IPS DF 6.9 (cell line): Measurements from ENCODE around the gene SERPINB13.
"Not testable (repeated sequence)": the region's sequence is repeated elsewhere in the genome, so short reads cannot be mapped to it uniquely, and the experiment has no call there.

ENCODE experiments used
- DNase-seq: peaks from one replicate; pipeline ENCODE4 v3.0.0-alpha.2; 2013; ENCODE audit warnings: low read depth, low spot score
- H3K27ac ChIP-seq: one replicate; pipeline ENCODE4 v1.5.1; 2013; ENCODE audit warnings: low read length, control low read depth
- H3K27me3 ChIP-seq: 2 replicates; pipeline ENCODE4 v1.6.1; 2013; ENCODE audit warnings: mild to moderate bottlenecking, low read length; ENCODE audit not compliant: control insufficient read depth, insufficient read depth
- H3K36me3 ChIP-seq: 2 replicates; pipeline ENCODE4 v1.6.1; 2013; ENCODE audit warnings: low read length; ENCODE audit not compliant: control insufficient read depth, insufficient read depth
- H3K4me1 ChIP-seq: 2 replicates; pipeline ENCODE4 v1.6.1; 2013; ENCODE audit warnings: low read length; ENCODE audit not compliant: control insufficient read depth, insufficient read depth
- H3K4me3 ChIP-seq: 2 replicates; pipeline ENCODE4 v1.5.1; 2013; ENCODE audit warnings: mild to moderate bottlenecking, low read length
- H3K9me3 ChIP-seq: 2 replicates; pipeline ENCODE4 v1.6.1; 2013; ENCODE audit warnings: low read length, inconsistent platforms; ENCODE audit not compliant: control insufficient read depth, insufficient read depth
- WGBS: extraction: QIAGEN DNeasy Blood & Tissue Kit; methylation state at CpG from one replicate; pipeline ENCODE4 v1.1.7; 2013; ENCODE audit warnings: mixed read lengths, missing lambda C conversion rate; ENCODE audit not compliant: insufficient read length, insufficient coverage; 5-methylcytosine and 5-hydroxymethylcytosine counted together

SERPINB13 gene

DNA sequence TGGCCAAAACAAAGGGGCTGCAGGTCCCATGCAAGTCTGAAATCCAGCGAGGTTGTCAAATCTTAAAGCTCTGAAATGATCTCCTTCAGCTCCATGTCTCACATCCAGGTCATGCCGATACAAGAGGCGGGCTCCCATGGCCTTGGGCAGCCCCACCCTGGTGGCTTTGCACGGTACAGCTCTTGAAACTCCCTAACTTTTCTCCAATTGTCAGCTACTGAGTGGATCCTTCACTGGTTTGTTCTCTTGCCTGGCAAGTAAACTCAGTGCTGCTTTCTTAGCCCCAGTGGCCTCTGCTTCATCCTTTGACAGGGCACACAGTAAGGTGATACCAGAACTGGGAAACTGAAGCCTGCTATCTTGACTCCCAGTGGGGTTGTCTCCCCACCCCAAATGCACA lies 26.3 kb downstream of the SERPINB13 start:
- Histone ChIP-seq H3K9me3 (no peaks in the 10 kb centered on the region), H3K4me1 (no peaks in the 10 kb centered on the region), H3K36me3 (no peaks in the 10 kb centered on the region), H3K27ac (no peak overlapping the region), H3K4me3 (no peak overlapping the region), H3K27me3 (no peaks in the 10 kb centered on the region)
- no CpG with 5 or more reads among the region's 4 CpGs for WGBS
- DNase-seq: no peak

DNA sequence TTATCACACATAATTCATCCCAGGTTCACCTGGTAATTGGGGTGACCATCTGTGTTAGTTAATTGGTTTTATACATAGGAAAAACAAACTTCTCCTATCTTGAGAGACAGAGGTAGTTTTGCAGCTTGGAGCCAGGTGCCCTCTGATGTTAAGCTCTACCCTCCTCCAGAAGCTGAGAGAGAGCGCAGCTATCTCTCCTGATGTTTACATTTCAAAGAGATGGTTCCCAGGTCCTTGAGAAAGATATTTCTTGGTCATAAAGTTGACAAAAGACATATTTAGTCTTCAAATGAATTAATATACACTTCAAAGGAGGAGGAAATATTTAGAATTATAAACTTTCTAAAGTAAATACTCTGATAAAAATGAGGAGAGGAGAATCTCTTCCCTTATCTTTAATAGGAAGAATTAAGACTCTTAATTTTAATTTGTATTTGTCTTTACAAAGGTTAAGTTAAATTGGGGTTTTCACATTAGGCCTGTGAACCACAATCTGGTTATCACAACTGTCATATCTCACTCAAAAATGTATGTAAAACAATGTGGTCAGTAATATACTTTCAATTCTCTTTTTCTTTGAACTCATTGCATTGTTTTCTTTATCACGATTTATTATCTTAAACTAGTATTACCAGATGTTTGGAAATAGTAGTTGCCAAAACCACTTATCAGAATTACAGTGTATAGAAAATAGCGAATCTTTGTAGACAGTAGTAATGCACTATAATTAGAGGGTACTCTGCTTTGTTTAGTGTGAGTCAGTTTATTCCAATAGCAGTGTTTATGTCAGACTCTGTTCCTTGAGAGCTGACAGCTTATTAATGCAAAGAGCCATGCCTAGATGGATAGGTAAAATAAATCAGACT lies 30.1 kb downstream of the SERPINB13 start:
- no peaks in the 10 kb centered on the region for H3K36me3 ChIP-seq
- no peaks in the 10 kb centered on the region for H3K27me3 ChIP-seq
- no peaks in the 10 kb centered on the region for H3K4me1 ChIP-seq
- DNase-seq: no peak
- no CpG with 5 or more reads among the region's 3 CpGs for WGBS
- no peak overlapping the region for H3K4me3 ChIP-seq
- no peak overlapping the region for H3K27ac ChIP-seq
- no peaks in the 10 kb centered on the region for H3K9me3 ChIP-seq

DNA sequence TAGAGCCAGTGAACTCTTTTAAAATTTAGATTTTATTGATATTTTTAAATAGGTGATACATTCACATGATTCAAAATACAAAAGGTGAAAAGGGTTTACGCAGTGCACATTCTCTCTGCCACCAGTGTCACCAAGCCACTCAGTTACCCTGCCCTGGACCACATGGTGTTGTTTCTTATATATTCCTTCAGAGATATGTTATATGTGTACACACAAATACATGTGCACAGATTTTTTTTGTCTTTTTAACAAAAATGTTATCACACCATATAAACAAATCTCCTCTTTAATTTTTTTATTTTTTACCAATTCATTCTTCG lies 30.7 kb downstream of the SERPINB13 start:
- Histone ChIP-seq H3K9me3 (no peaks in the 10 kb centered on the region), H3K27me3 (no peaks in the 10 kb centered on the region), H3K36me3 (no peaks in the 10 kb centered on the region), H3K27ac (no peak overlapping the region), H3K4me1 (no peaks in the 10 kb centered on the region), H3K4me3 (no peak overlapping the region)
- WGBS: 100% methylated on average over 1 of the region's 2 CpGs
- no peak for DNase-seq

DNA sequence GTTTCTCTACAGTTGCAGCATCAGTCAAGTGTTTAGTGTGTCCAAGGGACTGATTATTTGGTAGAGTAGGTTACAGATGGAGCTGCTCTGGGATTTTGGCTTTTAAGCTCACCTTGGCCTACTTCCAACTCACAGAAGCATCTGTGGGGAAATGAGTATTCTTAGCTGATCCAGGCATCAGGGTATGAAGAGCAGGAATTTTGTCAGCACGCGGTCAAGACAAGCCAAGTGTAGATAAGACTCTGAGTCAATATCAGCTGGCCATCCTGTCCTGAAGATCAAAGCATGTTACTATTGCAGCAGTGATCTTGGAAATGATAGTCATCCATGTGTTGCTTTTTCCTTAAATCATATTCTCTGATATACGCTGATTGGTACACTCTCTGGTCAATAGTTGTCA lies 32.5 kb downstream of the SERPINB13 start:
- H3K27ac ChIP-seq: no peak overlapping the region
- no CpG with 5 or more reads among the region's 3 CpGs for WGBS
- no peaks in the 10 kb centered on the region; the same call in 1 of the 2 replicates for H3K9me3 ChIP-seq

DNA sequence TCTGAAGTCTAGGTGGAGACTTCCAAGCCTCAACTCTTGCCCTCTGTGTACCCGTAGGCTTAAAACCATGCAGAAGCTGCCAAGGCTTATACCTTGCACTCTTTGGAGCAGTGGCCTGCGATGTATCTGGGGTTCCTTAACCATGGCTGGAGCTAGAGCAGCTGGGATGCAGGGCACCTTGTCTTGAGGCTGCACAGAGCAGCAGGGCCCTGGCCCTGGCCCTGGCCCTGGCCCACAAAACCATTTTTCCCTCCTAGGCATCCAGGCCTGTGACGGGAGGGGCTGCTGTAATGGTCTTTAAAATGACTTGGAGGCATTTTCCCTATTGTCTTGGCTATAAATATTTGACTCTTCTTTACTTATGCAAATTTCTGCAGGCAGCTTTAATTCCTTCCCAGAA lies 37.7 kb downstream of the SERPINB13 start:
- Histone ChIP-seq H3K4me3 (no peak overlapping the region), H3K9me3 (peaks cover 2% of the 10 kb centered on the region), H3K4me1 (no peaks in the 10 kb centered on the region), H3K27ac (no peak overlapping the region), H3K27me3 (no peaks in the 10 kb centered on the region), H3K36me3 (no peaks in the 10 kb centered on the region)
- no peak for DNase-seq
- no CpG with 5 or more reads among the region's 3 CpGs for WGBS

More for the DNA sequence above, 32.5 kb downstream of the SERPINB13 start:
- no peaks in the 10 kb centered on the region for H3K4me1 ChIP-seq
- H3K4me3 ChIP-seq: no peak overlapping the region
- H3K36me3 ChIP-seq: no peaks in the 10 kb centered on the region
- no peak for DNase-seq
- H3K27me3 ChIP-seq: no peaks in the 10 kb centered on the region

DNA sequence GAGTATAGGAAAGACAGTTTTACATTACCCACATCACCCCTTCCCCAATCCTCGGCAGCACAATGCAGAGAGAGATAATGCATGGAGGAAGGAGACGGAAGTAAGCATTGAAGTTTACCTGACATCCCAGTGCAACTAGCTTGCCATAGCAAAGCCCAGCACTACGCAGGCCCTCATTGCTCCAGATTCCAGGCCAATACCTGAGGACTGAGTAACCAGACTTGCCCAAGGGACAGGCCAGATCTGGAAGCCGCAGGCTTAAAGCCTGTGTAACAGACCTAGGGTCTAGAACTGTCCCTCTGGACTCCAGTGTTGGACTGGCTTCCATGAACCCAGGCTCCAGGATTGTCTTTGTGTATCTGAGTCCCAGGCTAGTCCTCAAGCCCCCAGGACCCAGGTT lies 39.3 kb downstream of the SERPINB13 start:
- no peaks in the 10 kb centered on the region for H3K36me3 ChIP-seq
- H3K4me1 ChIP-seq: no peaks in the 10 kb centered on the region
- no peak for DNase-seq
- no peaks in the 10 kb centered on the region for H3K27me3 ChIP-seq
- no peak overlapping the region for H3K4me3 ChIP-seq
- no peak overlapping the region for H3K27ac ChIP-seq
- H3K9me3 ChIP-seq: peaks cover 2% of the 10 kb centered on the region
- WGBS: no CpG with 5 or more reads among the region's 4 CpGs

DNA sequence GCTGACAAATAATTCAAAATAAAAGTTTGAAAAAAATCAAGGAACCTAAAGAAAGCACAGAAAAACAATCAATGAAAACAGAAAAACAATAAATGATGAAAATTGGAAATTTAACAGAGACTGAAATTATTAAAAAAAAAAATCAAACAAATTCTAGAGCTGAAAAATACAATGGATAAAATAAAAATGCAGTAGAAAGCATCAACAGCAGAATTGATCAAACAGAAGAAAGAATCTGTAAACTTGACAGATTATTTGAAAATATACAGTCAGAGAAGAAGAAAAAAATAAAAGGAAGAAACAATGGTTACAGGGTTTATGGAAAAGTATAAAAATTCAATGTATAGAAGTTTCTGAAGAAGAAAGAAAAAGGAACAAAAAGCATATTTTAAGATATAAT lies 40.7 kb downstream of the SERPINB13 start:
- no peaks in the 10 kb centered on the region for H3K27me3 ChIP-seq
- H3K4me3 ChIP-seq: no peak overlapping the region
- no peaks in the 10 kb centered on the region for H3K36me3 ChIP-seq
- no peak for DNase-seq
- H3K4me1 ChIP-seq: no peaks in the 10 kb centered on the region
- H3K9me3 ChIP-seq: peaks cover 2% of the 10 kb centered on the region
- no peak overlapping the region for H3K27ac ChIP-seq

DNA sequence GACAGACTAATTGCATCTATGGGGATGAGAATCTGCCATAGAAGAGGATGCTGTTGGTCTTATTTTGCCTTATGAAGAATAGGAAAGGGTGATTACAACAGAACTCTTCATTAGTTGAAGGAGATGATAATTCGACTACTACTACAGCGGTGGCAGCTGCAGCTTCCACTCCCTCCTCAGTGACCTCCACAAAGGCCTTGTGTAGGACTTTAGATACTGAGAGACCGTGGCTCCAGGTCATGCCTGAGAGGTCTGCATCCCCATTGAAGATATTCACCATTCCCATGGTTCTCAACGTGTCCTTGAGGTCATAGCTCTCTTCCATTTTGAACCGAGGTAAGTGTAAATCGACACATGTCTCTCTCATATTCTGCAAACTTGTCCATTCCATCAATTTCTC lies 50.6 kb downstream of the SERPINB13 start:
- Histone ChIP-seq H3K36me3 (no peaks in the 10 kb centered on the region), H3K4me1 (no peaks in the 10 kb centered on the region), H3K27ac (no peak overlapping the region), H3K9me3 (no peaks in the 10 kb centered on the region), H3K27me3 (no peaks in the 10 kb centered on the region), H3K4me3 (no peak overlapping the region)
- WGBS: no CpG with 5 or more reads among the region's 6 CpGs
- no peak for DNase-seq

DNA sequence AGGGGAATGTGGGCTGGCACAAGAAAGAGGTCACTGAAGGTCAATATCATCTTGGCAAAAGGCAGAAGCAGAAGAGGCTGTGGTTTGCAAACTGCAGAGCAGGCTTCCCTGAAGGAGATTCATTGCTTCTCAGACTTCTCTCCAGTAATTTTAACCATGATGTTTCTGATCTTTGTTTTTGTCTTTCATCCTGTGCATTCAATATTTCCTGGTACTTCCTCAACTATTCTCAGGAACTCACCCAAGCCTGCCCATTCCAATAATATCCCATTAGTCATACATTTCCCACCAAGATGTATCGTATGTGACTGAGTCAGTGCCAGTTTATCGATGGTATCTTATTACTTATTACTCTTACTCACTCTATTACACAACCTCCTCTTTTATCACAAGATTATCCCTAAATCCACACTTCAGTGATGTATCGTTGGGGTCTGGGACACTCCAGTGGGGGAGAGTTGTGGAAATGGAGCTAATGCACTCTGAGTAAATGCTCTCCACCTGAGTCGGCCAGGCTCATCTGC lies 54.1 kb downstream of the SERPINB13 start:
- not testable (repeated sequence) for H3K4me3 ChIP-seq, DNase-seq, H3K4me1 ChIP-seq, H3K27me3 ChIP-seq, H3K9me3 ChIP-seq, H3K36me3 ChIP-seq, H3K27ac ChIP-seq
- WGBS: 100% methylated on average over 2 of the region's 4 CpGs

DNA sequence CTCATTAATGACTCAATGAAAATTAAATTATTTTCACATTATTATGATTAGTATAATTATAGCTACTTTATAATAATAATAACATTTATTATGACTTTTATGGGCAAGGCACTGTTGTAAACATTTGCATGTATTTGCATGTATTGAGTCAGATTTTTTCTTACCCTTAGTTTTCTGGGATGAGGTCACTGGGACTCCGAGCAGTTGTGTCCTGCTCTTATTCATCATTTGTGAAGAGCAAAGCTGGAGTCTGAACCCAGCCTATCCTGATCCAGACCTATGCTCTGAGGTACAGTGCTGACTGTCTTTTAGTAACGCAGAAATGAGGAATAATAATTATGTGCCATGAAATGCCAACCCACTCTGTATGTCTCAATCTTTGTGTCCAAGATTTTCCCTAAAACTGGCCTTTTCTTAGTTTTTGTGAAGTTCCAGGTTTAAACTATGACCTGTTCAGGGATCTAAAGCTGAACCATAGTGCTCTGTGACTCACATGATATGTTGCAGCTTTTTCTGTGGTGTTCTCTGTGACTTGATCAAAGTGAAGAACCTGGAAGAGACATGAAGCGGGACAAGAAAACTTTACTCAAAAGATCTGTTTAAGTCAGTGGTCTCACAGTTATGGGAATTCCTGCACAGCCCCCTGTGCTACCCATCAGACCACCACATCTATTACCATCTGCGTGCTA lies 55.7 kb downstream of the SERPINB13 start:
- H3K36me3 ChIP-seq, DNase-seq, H3K27ac ChIP-seq, H3K27me3 ChIP-seq, H3K9me3 ChIP-seq, H3K4me3 ChIP-seq, H3K4me1 ChIP-seq: not testable (repeated sequence)
- no CpG with 5 or more reads among the region's 4 CpGs for WGBS
